ENCODE results near the gene UBR4.

DNA sequence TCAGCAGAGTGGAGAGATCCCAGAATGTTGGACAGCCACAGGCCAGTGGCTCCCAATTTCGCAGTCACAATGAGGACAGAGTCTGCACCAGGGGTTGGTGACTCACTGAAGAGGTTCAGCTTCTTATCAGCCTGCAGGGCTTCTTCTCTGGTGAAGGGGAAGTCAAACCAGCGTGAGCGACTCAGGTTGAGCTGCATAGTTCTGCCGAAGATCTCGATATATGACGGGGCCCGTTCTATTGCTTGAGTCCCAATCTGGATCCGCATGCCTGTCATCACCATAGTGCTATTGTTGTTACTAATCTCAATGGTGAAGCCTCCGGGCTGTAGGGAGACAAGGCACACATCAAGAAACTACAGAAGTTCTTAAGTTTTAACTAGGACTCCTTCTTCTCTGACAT, 58.5 kb downstream of the UBR4 start:
- no peak for TF ChIP-seq RAD21 (IDR thresholded peaks at IDR 0.05; ENCODE audit: low read depth)
- TF ChIP-seq SIN3A (IDR thresholded peaks at IDR 0.05; ENCODE audit: low read depth): no peak
- TF ChIP-seq, protein P1, sequence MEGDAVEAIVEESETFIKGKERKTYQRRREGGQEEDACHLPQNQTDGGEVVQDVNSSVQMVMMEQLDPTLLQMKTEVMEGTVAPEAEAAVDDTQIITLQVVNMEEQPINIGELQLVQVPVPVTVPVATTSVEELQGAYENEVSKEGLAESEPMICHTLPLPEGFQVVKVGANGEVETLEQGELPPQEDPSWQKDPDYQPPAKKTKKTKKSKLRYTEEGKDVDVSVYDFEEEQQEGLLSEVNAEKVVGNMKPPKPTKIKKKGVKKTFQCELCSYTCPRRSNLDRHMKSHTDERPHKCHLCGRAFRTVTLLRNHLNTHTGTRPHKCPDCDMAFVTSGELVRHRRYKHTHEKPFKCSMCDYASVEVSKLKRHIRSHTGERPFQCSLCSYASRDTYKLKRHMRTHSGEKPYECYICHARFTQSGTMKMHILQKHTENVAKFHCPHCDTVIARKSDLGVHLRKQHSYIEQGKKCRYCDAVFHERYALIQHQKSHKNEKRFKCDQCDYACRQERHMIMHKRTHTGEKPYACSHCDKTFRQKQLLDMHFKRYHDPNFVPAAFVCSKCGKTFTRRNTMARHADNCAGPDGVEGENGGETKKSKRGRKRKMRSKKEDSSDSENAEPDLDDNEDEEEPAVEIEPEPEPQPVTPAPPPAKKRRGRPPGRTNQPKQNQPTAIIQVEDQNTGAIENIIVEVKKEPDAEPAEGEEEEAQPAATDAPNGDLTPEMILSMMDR (IDR thresholded peaks at IDR 0.05 in 2 of 3, conservative IDR thresholded peaks at IDR 0.05 in 1 of 3; ENCODE audit: borderline replicate concordance in 1 of 3, insufficient read depth in 1 of 3, low read depth in 2 of 3, low read length in 2 of 3): no peak
- no peak for TF ChIP-seq FOSL1 (IDR thresholded peaks at IDR 0.05; ENCODE audit: low read depth)
- TF ChIP-seq, protein P2, sequence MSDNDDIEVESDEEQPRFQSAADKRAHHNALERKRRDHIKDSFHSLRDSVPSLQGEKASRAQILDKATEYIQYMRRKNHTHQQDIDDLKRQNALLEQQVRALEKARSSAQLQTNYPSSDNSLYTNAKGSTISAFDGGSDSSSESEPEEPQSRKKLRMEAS (IDR thresholded peaks at IDR 0.05): no peak
- no peak for TF ChIP-seq POLR2A (IDR thresholded peaks at IDR 0.05; ENCODE audit: borderline replicate concordance, extremely low read depth, insufficient read depth, insufficient read length)
- TF ChIP-seq EZH2 (IDR thresholded peaks at IDR 0.05): no peak
- TF ChIP-seq, protein P3, sequence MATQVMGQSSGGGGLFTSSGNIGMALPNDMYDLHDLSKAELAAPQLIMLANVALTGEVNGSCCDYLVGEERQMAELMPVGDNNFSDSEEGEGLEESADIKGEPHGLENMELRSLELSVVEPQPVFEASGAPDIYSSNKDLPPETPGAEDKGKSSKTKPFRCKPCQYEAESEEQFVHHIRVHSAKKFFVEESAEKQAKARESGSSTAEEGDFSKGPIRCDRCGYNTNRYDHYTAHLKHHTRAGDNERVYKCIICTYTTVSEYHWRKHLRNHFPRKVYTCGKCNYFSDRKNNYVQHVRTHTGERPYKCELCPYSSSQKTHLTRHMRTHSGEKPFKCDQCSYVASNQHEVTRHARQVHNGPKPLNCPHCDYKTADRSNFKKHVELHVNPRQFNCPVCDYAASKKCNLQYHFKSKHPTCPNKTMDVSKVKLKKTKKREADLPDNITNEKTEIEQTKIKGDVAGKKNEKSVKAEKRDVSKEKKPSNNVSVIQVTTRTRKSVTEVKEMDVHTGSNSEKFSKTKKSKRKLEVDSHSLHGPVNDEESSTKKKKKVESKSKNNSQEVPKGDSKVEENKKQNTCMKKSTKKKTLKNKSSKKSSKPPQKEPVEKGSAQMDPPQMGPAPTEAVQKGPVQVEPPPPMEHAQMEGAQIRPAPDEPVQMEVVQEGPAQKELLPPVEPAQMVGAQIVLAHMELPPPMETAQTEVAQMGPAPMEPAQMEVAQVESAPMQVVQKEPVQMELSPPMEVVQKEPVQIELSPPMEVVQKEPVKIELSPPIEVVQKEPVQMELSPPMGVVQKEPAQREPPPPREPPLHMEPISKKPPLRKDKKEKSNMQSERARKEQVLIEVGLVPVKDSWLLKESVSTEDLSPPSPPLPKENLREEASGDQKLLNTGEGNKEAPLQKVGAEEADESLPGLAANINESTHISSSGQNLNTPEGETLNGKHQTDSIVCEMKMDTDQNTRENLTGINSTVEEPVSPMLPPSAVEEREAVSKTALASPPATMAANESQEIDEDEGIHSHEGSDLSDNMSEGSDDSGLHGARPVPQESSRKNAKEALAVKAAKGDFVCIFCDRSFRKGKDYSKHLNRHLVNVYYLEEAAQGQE (IDR thresholded peaks at IDR 0.05; ENCODE audit: low read depth): no peak
- TF ChIP-seq ELF1 (IDR thresholded peaks at IDR 0.05; ENCODE audit: borderline replicate concordance, low read depth): no peak
- no peak for TF ChIP-seq CEBPB (IDR thresholded peaks at IDR 0.05; ENCODE audit: low read depth)
- TF ChIP-seq, protein P4, sequence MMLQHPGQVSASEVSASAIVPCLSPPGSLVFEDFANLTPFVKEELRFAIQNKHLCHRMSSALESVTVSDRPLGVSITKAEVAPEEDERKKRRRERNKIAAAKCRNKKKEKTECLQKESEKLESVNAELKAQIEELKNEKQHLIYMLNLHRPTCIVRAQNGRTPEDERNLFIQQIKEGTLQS (IDR thresholded peaks at IDR 0.05): no peak
- no peak for TF ChIP-seq YY1 (IDR thresholded peaks at IDR 0.05; ENCODE audit: extremely low read depth, insufficient replicate concordance, low read depth, low read length)
- no peak for TF ChIP-seq POLR2AphosphoS5 (IDR thresholded peaks at IDR 0.05; ENCODE audit: low read depth, low read length)
- no peak for TF ChIP-seq SP1 (IDR thresholded peaks at IDR 0.05; ENCODE audit: low read depth)

All from HCT116 (cell line).